ENCODE results near the gene RASSF5.

The RASSF5 gene

DNA sequence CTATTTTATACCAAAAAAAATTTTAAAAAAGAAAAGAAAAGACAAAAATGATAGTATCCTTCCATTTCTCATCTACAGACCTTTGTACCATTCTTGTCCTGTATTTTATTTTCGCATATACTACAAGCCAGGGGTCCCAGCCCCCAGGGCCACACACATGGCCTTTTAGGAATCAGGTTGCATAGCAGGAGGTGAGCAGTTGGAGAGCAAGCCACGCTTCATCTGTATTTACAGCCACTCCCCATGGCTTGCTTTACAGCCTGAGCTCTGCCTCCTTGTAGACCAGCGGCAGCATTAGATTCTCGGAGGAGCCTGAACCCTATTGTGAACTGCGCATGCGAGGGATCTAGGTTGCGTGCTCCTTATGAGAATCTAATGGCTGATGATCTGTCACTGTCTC, 39.8 kb downstream of the RASSF5 start:
- DNase-seq (ENCODE audit: low read depth), result no peak

DNA sequence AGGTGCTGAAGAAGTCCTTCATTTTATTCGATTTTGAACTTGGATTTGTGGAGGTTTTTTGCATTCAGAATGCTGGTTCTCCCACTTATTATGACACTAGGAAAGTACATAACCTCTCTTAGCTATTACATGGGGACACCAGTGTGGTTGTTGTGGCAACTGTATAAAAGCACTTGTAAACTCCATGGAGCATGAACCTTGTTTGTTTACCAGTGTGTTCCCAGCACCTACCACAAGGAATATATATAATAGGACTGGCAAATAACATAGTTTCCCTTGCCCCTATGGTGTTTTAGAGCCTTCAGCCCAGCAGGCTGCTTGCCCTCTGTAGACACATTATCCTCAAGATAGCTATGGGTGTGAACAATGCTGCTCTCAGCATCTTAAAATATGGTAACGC, 43.1 kb downstream of the RASSF5 start:
- DNase-seq (ENCODE audit: low read depth), result no peak

DNA sequence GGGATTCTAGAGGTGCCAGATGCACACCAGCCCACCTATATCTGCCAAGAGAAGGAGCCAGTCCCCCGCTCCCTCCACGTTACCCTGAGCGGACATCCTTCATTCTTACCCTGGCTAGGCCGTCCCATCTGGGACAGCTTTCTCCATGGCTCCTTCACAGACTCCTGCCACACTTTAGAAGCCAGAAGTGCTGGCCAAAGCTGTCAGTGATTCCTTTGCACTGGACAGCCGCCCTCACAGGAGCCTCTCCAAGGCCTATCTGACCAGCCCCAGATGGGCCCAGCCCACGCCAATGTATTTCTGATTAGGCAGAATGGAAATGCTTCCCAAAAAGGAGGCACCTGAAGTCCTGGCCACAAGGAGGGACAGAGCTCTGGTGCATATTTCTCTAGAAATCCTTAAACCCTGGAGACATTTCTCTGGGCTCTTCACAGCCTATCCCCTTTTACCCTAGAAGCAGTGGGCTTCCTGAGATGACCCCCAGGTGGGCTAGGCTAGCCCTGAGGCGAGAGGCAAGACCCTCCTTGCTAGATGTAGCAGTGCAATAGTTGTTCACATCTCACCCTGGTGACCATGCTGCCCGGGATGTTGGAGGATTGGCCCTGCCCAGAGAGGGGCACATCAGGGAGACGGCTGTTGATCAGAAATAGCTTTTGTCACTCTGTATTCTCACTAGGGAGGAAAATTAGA, 44.1 kb downstream of the RASSF5 start:
- DNase-seq (ENCODE audit: low read depth), result no peak

DNA sequence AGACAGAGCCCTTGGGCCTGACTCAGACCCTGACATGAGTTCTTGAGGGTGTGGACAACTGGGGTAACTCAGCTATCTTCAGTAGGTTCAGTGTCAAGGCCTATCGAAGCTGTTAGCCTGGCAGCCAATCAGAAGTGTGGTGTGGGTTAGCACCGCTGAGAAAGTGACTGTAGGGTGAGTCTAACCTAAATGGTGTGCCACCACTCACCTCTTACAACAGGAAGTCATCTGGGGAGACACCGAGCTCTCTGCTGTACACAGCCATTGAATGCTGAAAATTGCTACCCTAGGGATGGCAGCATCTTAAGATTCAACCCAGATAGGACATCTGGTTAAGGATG, 44.6 kb downstream of the RASSF5 start:
- DNase-seq (ENCODE audit: low read depth), result peak; percentile 62

DNA sequence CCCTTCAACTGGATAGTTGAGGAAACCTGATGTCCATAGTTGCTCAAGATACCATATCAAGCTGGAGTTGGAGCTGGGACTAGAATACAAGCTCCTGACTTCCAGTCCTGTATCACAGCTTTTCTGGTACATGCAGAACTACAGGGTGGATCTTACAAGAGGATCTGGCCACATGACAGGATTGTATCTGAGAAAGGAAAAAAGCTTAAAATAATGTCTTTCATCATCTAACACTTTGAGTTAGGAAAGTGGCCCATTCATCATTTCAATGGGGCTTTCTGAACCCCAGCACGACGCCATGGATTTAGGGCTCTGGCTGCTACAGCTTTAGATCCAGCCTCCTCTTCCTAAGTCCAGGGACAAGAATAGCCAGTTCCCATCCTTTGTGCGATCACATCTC, 46.9 kb downstream of the RASSF5 start:
- DNase-seq (ENCODE audit: low read depth), result no peak

DNA sequence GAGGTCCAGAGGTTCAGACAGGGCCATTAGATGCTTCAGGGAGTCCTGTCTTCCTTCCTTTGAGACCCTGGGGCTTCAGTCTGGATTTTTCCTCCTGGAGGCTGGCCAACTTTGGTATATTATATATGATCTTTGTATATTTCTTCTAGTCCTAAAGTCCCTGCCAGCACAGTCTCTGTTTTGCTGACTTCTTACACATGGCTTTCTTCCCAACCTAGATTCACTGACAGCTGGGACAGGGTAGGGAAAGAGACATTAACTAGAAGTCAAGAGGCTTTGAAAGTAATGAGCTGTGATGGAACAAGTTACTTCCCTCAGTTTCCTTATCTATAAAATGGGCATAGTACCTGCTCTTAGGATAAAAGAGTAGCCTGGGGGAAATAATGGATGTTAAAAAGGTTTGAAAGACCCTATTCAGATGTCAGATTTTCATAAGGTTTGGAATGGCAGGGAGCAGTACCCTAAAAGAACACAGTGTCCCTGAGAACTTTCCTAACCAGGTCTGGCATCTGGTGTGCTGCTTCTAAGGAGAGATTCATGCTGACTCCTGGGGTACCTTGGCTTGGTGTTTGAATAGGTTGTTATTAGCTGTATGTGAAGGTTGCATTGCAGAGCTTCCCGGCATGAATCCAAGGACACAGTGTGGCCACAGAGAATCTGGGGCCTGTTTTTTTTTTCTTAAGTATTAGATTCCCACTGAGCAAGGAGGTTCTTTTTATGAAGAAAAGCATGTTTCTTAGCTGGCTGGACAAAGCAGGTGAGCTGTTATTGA, 47.6 kb downstream of the RASSF5 start:
- no peak for DNase-seq (ENCODE audit: low read depth)

DNA sequence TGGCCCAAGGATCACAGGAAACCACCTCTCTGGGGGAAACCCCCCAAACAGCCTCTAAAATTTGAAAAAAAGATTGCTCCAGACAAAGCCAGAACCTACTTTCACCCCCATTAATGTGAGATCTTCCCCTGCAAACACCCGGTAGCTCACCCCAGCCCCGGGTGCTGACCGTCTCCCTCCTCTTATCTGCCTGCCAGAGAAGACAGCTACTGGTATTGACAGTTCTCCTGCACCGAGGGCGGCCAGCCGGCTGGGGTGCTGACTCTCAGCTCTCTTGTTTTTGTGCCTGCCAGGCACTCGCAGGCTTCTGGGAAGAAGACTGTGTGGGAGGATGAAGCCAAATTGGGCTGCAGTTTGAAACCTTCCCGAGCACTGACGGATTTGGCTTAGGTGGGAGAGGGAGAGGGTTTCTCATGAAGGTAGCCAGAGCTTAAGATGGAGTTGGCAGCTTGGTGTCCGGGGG, 48.2 kb downstream of the RASSF5 start:
- no peak for DNase-seq (ENCODE audit: low read depth)

DNA sequence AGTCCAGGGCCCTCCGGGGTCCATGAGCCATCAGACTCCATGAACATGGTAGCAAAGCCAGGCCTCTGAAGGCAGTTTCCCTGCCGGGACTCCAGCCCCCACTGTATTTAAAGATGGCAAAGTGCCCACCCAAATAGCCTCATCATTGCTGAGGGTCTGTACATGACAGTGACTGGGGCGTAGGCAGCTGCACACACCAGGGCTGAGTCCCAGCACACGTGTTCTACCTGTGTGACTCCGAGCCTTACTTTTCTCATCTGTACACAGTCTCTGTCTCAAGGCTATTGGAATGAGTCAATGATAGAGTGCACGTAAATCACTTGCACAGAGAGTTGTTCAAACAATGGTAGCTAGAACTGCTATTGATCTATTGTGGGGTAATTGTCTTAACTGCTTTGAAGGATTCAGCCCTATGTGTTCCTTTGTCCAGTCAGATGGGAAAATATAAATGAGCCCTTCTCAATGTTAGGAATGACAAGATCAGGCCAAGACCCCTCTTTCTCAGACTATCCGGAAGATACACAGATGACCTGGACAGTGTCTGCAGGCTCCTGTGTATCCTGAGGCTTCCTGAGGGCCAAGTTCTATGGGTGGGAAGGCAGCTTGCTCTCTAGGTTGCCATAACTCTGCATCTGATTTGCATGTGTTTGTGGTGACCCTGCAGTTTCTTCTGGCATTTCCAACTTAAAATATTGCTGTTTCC, 48.9 kb downstream of the RASSF5 start:
- DNase-seq (ENCODE audit: low read depth), result no peak

DNA sequence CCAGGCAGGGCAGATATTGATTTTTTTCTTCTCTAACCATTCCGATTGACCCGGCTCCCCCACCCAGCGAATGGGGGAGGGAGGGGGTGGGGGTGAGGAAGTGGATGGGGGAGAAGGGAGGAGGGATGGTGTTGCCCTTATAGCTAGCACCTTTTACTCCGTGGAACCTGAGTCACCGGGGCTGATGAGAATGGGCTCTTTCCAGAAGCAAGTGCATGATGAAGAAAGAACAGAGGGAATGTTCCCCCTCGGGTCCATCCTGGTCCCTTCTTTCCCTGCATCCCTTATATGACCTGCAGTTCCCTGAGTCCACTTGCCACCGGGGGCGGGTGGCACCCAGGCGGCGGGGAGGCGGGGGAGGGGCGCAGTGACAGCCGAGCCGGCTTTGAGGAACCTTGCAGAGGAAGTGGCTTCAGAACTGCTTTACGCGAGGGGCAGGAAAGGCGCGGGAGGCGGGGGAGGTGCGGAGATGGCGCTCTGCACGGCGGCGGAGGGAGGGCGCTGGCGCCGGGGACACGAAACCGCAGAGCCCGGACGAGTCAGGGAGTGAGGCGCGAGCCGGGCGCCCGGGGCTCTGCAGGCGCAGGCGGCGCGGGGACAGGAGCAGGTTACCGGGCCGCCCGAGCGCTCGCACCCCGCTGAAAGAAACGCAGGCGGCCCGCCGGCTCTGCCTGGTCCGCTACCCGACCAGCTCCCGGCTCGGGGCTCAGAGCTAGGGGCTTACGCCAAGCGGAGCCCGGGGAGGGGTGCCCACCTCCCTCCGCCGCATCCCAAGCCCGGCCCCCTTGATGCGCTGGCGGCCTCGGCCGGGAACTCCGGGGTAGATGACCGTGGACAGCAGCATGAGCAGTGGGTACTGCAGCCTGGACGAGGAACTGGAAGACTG, 49.7 kb downstream of the RASSF5 start:
- peak; percentile 84 for DNase-seq (ENCODE audit: low read depth)

DNA sequence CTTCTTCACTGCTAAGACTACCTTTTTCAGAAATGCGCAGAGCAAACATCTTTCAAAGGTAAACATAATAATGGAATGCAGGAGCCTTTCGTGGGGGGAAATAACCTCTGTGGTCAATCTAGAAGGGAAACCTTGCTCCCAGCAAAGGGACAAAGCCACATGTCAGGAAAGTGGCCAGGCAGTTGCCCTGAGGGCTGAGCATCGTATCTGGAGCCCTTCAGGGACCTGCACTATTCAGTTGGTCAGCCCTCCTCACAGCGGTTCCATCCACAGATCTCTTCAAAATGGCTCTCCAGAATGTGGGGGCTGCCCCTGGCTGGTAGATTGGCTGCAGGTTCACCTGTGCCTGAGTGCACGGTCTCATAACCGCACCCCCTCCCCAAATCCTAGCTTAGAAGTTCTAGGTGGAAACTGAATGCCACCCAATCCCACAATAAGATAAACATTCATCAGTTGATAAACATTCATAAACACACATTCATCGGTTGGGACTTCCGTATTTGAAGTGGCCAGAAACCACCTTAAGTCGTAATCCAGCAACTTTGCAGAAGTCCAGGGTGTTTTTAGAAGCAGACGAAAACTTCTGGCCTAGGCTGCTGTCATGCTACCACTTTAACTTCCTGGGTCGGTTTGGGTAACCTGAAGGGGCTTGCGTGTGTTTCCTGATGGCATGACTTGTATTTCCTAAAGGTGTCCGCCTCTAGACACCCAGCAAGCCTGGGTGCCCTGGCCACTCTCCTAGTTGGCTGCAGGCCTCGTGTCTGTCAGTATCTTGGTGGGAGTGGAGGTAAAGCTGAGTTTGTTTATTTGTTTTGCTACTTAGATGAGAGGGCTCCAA, 50.5 kb downstream of the RASSF5 start:
- DNase-seq (ENCODE audit: low read depth), result no peak

DNA sequence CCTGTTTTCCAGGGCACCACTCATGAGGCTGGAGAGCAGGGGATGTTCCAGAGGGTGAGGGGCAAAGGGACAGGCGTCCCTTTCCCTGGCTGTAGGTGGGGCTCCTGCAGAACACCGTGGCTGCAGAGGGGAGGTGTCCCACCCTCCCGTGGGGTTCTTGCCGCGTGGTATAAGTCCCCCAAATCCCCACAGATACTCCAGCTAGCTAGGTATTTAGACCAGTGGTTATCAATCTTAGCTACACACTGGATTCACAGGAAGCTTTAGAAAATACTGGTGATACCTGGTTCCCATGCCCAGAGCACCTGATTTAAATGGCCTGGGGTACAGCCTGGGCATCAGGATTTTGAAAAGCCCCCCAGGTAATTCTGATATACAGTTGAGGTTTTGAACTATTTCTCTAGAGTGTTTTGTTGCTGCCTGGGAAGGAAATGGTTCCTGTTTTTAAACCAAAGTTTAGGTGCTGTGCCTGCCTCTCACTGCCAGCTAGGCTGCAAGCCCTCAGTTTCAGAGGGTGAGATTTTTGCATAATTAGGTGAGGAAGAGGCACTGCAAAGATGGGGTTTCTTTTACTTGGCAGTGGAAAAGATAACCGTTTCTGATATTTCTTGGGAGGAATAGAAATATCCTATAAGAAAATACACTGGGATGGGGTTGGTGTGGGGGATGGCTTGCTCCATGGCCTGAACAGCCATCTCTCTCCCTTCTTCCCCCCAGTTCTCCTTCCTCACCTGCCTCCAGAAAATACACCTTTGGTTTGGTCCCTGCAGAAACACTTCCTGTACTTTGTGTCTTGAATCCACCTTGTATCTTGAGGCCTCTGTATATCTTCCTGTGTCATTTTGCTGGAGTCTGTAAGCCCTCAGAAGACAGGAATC, 51.7 kb downstream of the RASSF5 start:
- no peak for DNase-seq (ENCODE audit: low read depth)

DNA sequence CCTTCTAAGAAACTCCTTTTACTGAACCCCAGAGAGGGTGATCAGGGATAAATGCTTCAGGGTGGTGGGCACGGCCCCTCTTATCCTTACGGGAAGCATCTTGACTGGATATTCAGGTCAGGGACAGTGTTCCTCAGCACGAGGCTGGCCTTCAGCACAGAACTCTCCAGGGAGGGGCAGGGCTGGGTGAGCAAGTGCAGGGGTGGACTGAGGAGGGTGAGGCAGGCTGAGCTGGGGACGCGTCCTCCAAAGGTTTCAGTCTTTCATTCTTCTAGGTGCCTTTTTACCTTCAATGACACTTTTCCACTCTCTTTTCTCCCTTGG, 52.3 kb downstream of the RASSF5 start:
- no peak for DNase-seq (ENCODE audit: low read depth)

DNA sequence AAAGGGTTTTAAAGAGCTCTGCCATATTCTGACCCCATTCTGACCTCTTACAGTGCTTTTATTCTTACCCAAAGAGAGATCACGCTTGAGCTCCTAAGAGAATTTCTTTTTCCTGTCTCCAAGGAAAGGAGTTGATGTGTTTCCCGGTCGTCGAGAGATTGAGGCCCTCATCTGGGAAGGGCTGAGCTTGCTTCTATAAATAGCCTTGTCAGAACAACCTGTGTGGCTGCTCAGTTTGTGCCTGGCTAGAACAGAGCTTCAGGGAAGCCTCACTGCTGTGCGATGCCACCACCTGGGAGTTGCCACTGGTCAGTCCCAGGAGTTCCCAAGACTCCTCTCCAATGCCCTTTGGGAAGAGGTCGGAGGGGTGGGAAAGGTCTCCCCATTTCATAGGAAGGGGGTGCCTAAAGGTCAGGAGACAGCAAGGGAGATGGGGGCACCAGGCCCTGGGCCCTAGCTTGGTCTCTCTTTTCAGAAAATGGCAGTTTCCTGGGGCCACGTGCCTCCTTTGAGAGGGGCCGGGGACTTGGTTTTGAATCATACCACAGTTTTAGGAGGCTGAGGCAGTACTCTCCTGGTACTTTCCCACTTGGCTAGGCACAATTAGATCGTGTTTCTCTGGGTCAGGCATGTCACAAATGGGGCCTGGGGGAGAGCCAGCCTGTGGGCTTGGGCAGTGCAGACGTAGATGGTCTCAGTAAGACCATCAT, 52.8 kb downstream of the RASSF5 start:
- no peak for DNase-seq (ENCODE audit: low read depth)

DNA sequence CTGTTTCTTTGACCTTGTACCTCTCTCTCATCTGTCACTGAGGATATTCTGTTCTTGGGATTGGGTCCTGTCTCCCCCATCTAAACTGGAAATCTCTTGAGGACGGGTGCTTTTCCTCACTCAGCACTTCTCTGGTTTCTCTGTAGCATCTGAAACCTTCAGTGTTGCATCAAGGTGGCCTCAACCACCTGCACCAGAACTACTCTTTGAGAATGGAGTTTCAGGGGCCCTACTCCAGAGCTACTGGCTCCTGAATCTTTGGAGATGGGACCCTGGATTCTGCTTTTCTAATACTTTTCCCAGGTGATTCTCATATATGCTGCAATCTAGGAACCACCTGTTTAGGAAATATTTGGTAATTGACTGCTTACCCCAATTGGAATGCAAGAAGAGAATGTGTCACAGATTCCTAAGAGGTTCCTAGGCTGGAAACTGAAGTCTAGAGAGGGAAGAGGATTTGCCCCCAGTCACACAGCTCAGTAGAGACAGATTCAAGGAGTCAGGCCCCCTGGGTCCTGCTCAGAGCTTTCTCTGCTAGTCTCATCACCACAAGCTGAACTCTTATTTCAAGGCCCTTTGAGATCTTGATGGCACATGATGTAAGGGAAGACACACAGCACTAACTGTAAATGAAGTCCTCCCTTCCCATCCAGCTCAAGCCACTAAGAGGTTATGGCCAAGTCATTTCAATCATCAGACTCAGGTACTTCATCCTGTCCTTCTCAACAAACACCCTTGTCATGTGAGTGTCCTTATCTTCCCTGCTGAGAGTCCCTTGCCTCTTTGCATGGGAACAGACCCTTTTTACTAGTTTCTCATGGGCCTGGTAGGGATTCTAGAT, 56.3 kb downstream of the RASSF5 start:
- no peak for DNase-seq (ENCODE audit: low read depth)

DNA sequence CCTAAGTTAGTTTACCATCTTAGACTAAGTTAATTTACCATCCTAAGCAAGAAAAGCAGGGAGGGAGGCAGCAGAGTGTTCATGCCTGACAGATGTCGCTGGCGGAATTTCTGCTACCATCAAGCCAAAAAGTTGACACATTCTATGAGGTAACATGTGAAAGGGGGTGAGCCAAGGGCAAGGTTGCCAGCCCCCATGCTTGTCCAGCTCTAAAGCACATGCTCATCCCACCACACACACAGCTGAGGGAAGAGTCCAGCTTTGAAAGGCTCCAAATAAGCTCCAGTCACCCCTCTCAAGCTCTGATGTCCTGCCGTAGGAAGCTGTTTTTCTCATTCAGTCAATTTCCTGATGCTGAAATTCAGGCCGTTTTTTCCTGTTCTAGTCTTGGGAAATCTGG, 58.7 kb downstream of the RASSF5 start:
- no peak for DNase-seq (ENCODE audit: low read depth)

DNA sequence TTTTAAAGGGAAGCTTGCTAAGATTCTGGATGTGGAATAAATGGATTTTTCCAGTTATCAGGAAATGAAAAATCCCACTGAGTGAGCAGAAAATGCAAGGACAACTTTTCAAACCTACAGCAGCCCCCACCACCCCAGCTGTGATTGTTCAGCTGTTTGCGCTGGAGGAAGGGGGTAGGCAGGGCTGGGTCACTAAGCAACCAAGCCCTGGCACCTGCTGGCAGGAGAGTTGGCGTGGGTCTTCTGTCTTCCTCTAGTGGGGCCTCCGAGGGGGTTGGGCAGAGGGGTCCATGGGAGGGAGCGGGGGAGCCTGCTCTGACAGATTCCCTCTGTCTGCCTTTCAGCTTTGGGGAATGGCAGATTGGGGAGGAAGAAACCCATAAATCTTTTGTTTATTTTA, 59.7 kb downstream of the RASSF5 start:
- no peak for DNase-seq (ENCODE audit: low read depth)

DNA sequence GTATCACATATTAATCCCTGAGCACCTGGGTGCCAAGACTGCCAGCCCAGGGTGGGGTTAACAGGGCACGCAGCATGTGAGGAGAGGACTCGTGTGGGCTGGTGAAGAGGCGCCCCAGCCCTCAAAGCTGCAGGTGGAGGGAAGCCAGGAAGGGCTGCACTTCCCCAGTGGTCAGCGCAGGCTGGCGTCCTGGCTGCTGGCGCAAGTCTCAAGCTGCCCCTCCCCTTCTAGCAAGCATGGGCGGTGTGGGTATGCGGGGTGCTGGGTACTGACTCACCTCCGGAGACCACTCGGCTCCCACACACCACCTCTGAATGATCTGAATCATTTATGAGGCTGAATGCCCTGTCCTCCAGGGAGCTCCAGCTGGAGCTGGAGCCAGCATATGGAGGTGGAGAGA, 60.9 kb downstream of the RASSF5 start:
- DNase-seq (ENCODE audit: low read depth), result no peak

DNA sequence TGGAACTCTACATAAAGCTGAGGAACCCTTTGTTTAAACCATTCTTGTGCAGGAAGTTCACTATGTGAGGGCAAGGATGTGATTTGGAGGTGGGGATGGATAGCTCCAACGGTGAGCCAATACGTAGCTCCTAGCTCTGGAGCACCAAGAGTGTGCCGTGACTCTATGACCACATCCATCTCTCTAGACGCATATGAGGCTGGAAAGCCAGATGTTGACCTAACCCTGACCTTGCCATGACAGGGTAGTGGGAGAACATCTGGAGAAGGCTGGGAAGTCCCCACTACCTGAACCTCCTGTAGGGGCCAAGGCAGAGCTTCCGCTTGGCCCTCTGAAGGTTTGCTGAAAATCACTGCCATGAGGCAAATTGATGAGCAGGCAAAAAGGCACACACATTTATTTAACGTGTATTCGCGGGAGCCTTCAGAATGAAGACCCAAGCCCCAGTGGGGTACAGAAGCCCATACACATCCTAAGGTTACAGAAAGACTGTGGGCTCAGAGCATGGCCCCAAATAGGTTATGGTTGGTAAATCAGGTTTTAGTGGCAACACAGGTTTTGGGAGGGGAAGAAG, 61.5 kb downstream of the RASSF5 start:
- no peak for DNase-seq (ENCODE audit: low read depth)

DNA sequence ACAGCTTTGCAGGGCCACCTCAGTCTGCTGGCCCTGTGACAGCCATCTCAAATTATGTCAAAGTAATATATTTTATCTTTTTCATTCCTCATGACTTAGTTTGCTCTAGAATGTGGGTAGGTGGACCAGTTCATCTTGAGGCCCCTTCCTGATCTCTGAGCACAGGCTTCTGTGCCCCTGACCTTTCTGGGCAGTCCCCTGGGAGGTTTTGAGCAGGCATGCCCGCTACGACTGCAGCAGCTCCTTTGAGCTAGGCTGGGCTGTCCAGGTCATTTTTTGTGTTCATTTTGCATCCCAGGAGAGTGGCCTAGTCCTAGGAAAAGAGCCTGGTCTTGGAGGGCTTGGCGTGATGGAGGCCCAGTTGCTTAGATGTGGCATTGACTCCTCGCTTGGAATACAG, 62.2 kb downstream of the RASSF5 start:
- DNase-seq (ENCODE audit: low read depth), result no peak

Data from activated gamma-delta T cell treated with anti-CD3 and anti-CD28 coated beads, Interleukin-2, amount 50 U/mL, for 16 hours (primary cell).